Kidney epithelial cell (primary cell): ENCODE data around the gene WDR27. TPM values are rescaled to one million over a fixed set of nuclear protein-coding genes. Genes with fewer than 3 reads are reported as not detected.

Experiments
- DNase-seq: peaks from one replicate; pipeline ENCODE4 v3.0.0-alpha.2; 2010; ENCODE audit warnings: low read depth
- H3K27me3 ChIP-seq: 2 replicates; pipeline ENCODE4 v1.6.0; 2011; ENCODE audit warnings: low read length; ENCODE audit not compliant: control insufficient read depth, insufficient read depth
- H3K36me3 ChIP-seq: 2 replicates; pipeline ENCODE4 v1.5.1; 2011; ENCODE audit warnings: low read length; ENCODE audit not compliant: control insufficient read depth, insufficient read depth
- H3K4me3 ChIP-seq: 2 replicates; pipeline ENCODE4 v1.5.1; 2011; ENCODE audit warnings: low read depth, mild to moderate bottlenecking, control low read depth, low read length
- CTCF ChIP-seq: IDR thresholded peaks from 2 replicates; pipeline ENCODE4 v1.5.1; 2011; ENCODE audit warnings: mild to moderate bottlenecking, moderate library complexity, low read length, control low read depth, inconsistent platforms; ENCODE audit not compliant: insufficient read depth, poor library complexity, severe bottlenecking
- total RNA-seq: library from RNA; depleted of rRNA; stranded (reverse); fragments of >200 nt; gene quantifications from 2 replicates; pipeline ENCODE4 v1.2.3, GENCODE V29; 2015

Gene WDR27
- total RNA-seq, 1 donor from 2014 or later: 27.0 TPM

GRCh38 chr6:169652896-169653295 is 48.9 kb downstream of the WDR27 start:
- no peak overlapping the region for H3K4me3 ChIP-seq
- no peak for TF ChIP-seq CTCF
- no peaks in the 10 kb centered on the region for H3K36me3 ChIP-seq
- H3K27me3 ChIP-seq: no peaks in the 10 kb centered on the region
- DNase-seq: no peak

- Histone ChIP-seq H3K4me3 (no peak overlapping the region), H3K27me3 (no peaks in the 10 kb centered on the region), H3K36me3 (no peaks in the 10 kb centered on the region)
- DNase-seq: no peak
- no peak for TF ChIP-seq CTCF
Measured at GRCh38 chr6:169651498-169651897, 50.3 kb downstream of the WDR27 start.

- TF ChIP-seq CTCF: no peak
- no peaks in the 10 kb centered on the region for H3K36me3 ChIP-seq
- H3K4me3 ChIP-seq: no peak overlapping the region
Measured at GRCh38 chr6:169650959-169651292, 50.9 kb downstream of the WDR27 start.

GRCh38 chr6:169650241-169650958 is 51.4 kb downstream of the WDR27 start:
- DNase-seq: no peak
- TF ChIP-seq CTCF: no peak
- Histone ChIP-seq H3K4me3 (no peak overlapping the region), H3K36me3 (no peaks in the 10 kb centered on the region), H3K27me3 (no peaks in the 10 kb centered on the region)

More at GRCh38 chr6:169650959-169651292, 50.9 kb downstream of the WDR27 start:
- no peak for DNase-seq
- H3K27me3 ChIP-seq: no peaks in the 10 kb centered on the region

GRCh38 chr6:169648617-169649016 is 53.2 kb downstream of the WDR27 start:
- TF ChIP-seq CTCF: no peak
- Histone ChIP-seq H3K36me3 (no peaks in the 10 kb centered on the region), H3K27me3 (no peaks in the 10 kb centered on the region), H3K4me3 (no peak overlapping the region)
- DNase-seq: no peak

GRCh38 chr6:169648092-169648491 is 53.7 kb downstream of the WDR27 start:
- TF ChIP-seq CTCF: no peak
- Histone ChIP-seq H3K27me3 (no peaks in the 10 kb centered on the region), H3K4me3 (no peak overlapping the region), H3K36me3 (no peaks in the 10 kb centered on the region)
- no peak for DNase-seq
